ENCODE data around the gene SDK2. TPM values are rescaled to one million over a fixed set of nuclear protein-coding genes. Genes with fewer than 3 reads are reported as not detected.
A peak's percentile ranks its signal among the peaks of the same experiment; 100 is the strongest.

Gene SDK2
- total RNA-seq, 1 donor from 2014 or later = 1.4 TPM

DNA sequence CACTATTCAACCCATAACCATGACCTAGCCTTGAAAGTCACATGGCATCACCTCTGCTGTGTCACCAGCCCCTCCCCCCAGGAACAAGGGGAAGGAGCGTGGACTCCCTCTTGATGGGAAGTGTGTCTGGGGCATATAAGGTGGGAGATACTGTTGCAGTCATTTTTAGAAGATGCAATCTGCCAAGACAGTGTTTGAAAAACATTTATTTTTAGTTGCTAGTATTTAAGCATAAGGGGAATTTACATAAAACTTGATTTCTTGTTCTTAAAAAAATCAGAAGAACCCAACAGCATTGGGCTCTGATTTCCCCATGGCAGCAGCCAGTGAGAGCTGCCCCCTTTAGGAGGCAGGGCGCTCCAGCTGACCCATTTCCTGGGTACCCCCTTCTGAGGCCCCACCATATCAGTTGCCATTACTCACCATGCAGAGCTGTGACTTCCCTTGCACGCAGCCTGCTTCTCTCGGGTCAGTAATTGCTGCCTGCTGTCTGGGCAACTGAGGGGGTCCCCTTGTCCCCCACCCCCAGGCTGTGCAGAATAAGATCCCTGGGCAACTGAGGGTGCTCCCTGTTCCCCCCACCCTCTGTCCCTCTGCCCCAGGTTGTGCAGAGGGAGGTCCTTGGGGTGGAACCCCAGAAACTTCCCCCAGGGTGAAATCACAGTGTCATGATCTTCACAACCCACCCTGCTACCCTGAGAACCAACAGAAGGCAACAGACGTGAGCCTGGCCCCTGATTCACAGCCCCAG lies 320.7 kb downstream of the SDK2 start:
- Histone ChIP-seq H3K27ac (no peak overlapping the region), H3K9me3 (no peaks in the 10 kb centered on the region), H3K4me1 (no peaks in the 10 kb centered on the region), H3K27me3 (ENCODE audit: low read depth) (no peaks in the 10 kb centered on the region), H3K4me3 (no peak overlapping the region), H3K36me3 (no peaks in the 10 kb centered on the region)
- ATAC-seq (no peak), DNase-seq (no peak)
- TF ChIP-seq, protein P1, sequence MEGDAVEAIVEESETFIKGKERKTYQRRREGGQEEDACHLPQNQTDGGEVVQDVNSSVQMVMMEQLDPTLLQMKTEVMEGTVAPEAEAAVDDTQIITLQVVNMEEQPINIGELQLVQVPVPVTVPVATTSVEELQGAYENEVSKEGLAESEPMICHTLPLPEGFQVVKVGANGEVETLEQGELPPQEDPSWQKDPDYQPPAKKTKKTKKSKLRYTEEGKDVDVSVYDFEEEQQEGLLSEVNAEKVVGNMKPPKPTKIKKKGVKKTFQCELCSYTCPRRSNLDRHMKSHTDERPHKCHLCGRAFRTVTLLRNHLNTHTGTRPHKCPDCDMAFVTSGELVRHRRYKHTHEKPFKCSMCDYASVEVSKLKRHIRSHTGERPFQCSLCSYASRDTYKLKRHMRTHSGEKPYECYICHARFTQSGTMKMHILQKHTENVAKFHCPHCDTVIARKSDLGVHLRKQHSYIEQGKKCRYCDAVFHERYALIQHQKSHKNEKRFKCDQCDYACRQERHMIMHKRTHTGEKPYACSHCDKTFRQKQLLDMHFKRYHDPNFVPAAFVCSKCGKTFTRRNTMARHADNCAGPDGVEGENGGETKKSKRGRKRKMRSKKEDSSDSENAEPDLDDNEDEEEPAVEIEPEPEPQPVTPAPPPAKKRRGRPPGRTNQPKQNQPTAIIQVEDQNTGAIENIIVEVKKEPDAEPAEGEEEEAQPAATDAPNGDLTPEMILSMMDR (IDR thresholded peaks at IDR 0.05) = no peak
- intact Hi-C loops (cut with DNase I) = no loop called here

DNA sequence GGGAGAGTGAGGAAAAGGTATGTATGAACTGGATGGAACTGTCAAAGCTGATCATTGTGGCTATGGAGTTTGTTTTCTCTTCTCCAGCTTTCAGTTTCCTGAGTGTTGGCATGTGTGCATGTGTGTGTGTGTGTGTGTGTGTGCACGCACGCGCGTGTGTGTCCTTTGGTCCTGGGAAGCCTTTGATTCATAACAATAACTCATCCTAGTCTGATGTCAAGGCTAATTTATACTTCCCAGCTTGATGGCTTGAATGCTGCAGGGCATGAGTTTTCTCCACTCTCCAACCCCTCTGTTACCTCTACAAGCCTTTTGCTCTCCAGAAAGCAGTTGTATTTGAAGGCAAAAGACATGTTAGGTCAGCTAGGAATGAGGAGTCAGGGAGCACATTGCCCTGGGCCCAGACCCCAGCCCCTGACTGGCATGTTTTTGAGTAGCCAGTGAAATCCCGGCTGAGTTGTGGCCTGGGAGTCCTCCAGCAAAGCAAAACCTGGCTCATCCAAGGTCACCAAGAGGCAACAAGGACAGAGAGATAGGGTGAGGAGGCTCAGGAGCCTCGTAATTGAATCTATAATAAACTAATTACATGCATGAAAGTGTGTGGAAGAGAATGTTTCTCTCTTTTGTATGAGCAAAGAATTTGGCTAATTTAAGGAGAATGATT lies 323.5 kb downstream of the SDK2 start:
- intact Hi-C loops (cut with DNase I) = no loop called here
- TF ChIP-seq, protein P1 (IDR thresholded peaks at IDR 0.05) = no peak
- ATAC-seq (no peak), DNase-seq (no peak)
- H3K27me3 ChIP-seq (ENCODE audit: low read depth) = no peaks in the 10 kb centered on the region
- H3K4me1 ChIP-seq = no peaks in the 10 kb centered on the region
- no peaks in the 10 kb centered on the region for H3K9me3 ChIP-seq
- H3K36me3 ChIP-seq = no peaks in the 10 kb centered on the region
- no peak overlapping the region for H3K27ac ChIP-seq
- H3K4me3 ChIP-seq = no peak overlapping the region

DNA sequence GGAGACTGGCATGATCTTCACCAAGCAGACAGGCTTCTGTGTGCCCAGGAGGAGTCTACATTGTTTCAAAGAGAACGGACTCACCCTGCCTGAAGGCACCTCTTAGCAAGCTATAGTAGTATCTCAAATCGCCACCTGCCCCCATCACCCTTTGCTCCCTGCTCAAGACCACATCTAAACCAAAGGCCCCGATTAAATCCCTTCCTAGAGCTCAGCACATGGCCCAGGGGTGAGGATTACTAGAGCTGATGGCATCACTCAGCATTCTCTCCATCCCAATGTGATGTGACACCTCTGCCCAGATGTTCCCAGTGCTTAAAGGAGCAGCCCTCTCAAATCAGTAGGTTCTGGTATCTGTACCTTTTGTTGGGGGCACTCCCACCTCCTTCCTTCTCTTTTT lies 324.5 kb downstream of the SDK2 start:
- TF ChIP-seq, protein P1 (IDR thresholded peaks at IDR 0.05) = no peak
- intact Hi-C loops (cut with DNase I) = no loop called here
- H3K4me1 ChIP-seq = no peaks in the 10 kb centered on the region

GRCh38 chr17:73318836-73319235 lies 325.4 kb downstream of the SDK2 start:
- Histone ChIP-seq H3K4me1 (no peaks in the 10 kb centered on the region), H3K9me3 (no peaks in the 10 kb centered on the region), H3K27ac (no peak overlapping the region), H3K36me3 (no peaks in the 10 kb centered on the region), H3K4me3 (no peak overlapping the region), H3K27me3 (ENCODE audit: low read depth) (no peaks in the 10 kb centered on the region)
- intact Hi-C loops (cut with DNase I) = no loop called here
- ATAC-seq (peak in 1 of 2 donors; percentile 64), DNase-seq (no peak)
- TF ChIP-seq, protein P1 (IDR thresholded peaks at IDR 0.05) = no peak

More for the DNA sequence above, 324.5 kb downstream of the SDK2 start:
- DNase-seq = no peak
- Histone ChIP-seq H3K4me3 (no peak overlapping the region), H3K27me3 (ENCODE audit: low read depth) (no peaks in the 10 kb centered on the region), H3K36me3 (no peaks in the 10 kb centered on the region), H3K27ac (no peak overlapping the region), H3K9me3 (no peaks in the 10 kb centered on the region)
- ATAC-seq = no peak

GRCh38 chr17:73318427-73318813 lies 325.8 kb downstream of the SDK2 start:
- Histone ChIP-seq H3K27me3 (ENCODE audit: low read depth) (no peaks in the 10 kb centered on the region), H3K4me3 (no peak overlapping the region), H3K36me3 (no peaks in the 10 kb centered on the region), H3K27ac (no peak overlapping the region), H3K9me3 (no peaks in the 10 kb centered on the region), H3K4me1 (no peaks in the 10 kb centered on the region)
- TF ChIP-seq, protein P1 (IDR thresholded peaks at IDR 0.05) = no peak
- intact Hi-C loops (cut with DNase I) = no loop called here
- DNase-seq = no peak
- no peak for ATAC-seq
